Upper lobe of right lung (tissue), 1 donor: ENCODE data around the gene ADD1. TPM values are rescaled to one million over a fixed set of nuclear protein-coding genes. Genes with fewer than 3 reads are reported as not detected.

Experiments
- ATAC-seq: fragments of 200-7000 bp; cut with Tn5 transposase; one replicate; pipeline ENCODE4 v1.9.1; 2020; ENCODE audit warnings: mild to moderate bottlenecking, moderate library complexity
- DNase-seq: peaks from one replicate; pipeline ENCODE4 v3.0.0-alpha.2; 2020
- H3K27ac ChIP-seq: fragments of 200-600 bp; one replicate; pipeline ENCODE4 v1.8.0; 2022
- H3K27me3 ChIP-seq: fragments of 200-600 bp; one replicate; pipeline ENCODE4 v1.8.0; 2022; ENCODE audit warnings: mild to moderate bottlenecking
- H3K36me3 ChIP-seq: fragments of 200-600 bp; one replicate; pipeline ENCODE4 v1.8.0; 2022
- H3K4me1 ChIP-seq: fragments of 200-600 bp; one replicate; pipeline ENCODE4 v1.8.0; 2022
- H3K4me3 ChIP-seq: fragments of 200-600 bp; one replicate; pipeline ENCODE4 v1.8.0; 2022; ENCODE audit warnings: mild to moderate bottlenecking
- H3K9me3 ChIP-seq: fragments of 200-600 bp; one replicate; pipeline ENCODE4 v1.8.0; 2022
- intact Hi-C: fragments of 100-400 bp; cut with DNase I; formaldehyde crosslinking; loops from one replicate; pipeline ENCODE4 v1.11.0; 2022
- total RNA-seq: library from RNA; stranded (reverse); fragmentation: NEBNext Ultra II Directional; extraction: Animal tissue kit (Norgen Biotek cat#: 25700); gene quantifications from one replicate; pipeline ENCODE4 v1.2.1, GENCODE V29; 2021
- TF ChIP-seq, protein P1 (sequence below): fragments of 200-600 bp; IDR thresholded peaks from one replicate; pipeline ENCODE4 v1.8.0; 2022; ENCODE audit warnings: antibody characterized with exemption
- donor health status: DM: no; HTN: yes; CAD: no; lungs with severe emphysema.

Gene ADD1
- total RNA-seq, 1 donor from 2014 or later = 286 TPM

DNA sequence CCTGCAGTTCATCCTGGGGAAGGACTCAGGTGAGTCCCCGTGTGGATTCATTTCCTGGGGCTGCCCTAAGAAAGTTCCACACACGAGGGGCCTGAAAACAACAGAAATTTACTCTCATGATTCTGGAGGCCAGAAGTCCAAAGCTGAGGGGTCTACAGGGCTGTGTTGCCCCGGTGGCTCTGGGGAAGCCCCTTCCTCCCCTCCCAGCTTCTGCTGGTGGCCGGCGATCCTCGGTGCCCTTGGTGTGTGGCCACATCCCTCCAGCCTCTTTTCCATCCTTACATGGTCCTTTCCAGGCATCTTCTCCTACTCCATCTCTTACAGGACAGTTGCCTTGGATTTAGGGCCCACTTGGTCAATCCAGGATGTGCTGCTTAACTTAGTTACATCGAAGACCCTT lies 35.6 kb upstream of the ADD1 start:
- H3K27ac ChIP-seq = peak overlapping the region; percentile 85
- no peaks in the 10 kb centered on the region for H3K27me3 ChIP-seq
- DNase-seq (no peak), ATAC-seq (no peak)
- no peaks in the 10 kb centered on the region for H3K9me3 ChIP-seq
- H3K4me1 ChIP-seq = peaks cover 79% of the 10 kb centered on the region
- TF ChIP-seq, protein P1, sequence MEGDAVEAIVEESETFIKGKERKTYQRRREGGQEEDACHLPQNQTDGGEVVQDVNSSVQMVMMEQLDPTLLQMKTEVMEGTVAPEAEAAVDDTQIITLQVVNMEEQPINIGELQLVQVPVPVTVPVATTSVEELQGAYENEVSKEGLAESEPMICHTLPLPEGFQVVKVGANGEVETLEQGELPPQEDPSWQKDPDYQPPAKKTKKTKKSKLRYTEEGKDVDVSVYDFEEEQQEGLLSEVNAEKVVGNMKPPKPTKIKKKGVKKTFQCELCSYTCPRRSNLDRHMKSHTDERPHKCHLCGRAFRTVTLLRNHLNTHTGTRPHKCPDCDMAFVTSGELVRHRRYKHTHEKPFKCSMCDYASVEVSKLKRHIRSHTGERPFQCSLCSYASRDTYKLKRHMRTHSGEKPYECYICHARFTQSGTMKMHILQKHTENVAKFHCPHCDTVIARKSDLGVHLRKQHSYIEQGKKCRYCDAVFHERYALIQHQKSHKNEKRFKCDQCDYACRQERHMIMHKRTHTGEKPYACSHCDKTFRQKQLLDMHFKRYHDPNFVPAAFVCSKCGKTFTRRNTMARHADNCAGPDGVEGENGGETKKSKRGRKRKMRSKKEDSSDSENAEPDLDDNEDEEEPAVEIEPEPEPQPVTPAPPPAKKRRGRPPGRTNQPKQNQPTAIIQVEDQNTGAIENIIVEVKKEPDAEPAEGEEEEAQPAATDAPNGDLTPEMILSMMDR = no peak
- H3K36me3 ChIP-seq = no peaks in the 10 kb centered on the region
- no peak overlapping the region for H3K4me3 ChIP-seq
- intact Hi-C loops = no loop called here

DNA sequence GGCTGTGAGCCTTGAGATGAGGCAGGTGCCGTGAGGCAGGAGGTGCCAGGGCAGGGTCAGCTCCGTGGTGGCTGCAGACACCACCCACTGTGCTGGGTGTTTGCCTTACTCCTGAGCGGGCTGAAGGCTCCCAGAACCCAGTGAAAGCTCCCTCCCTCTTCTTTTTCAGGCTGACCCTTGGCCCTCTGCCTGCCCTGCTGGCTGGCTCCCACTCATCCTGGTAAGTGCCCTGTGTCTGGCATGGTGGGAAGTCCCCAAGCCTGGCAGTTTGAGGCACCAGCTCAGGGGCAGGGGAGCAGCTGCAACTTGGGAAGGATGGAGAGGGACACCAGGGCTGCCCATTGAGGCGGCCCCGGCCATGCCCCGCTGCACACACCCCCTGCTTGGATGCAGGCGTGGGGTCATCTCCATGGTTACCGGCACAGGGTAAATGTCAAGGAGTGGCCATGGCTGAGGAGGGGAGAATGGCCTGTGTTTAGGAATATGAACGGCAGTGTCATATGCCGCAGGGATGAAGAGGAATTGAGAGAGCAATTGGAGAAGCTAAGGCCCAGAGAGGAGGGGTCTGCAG lies 33.9 kb upstream of the ADD1 start:
- peaks cover 75% of the 10 kb centered on the region for H3K4me1 ChIP-seq
- DNase-seq (no peak), ATAC-seq (no peak)
- intact Hi-C loops = no loop called here
- H3K27me3 ChIP-seq = no peaks in the 10 kb centered on the region
- H3K4me3 ChIP-seq = no peak overlapping the region
- peak overlapping the region; percentile 90 for H3K27ac ChIP-seq
- TF ChIP-seq, protein P1 = no peak
- no peaks in the 10 kb centered on the region for H3K9me3 ChIP-seq
- no peaks in the 10 kb centered on the region for H3K36me3 ChIP-seq

DNA sequence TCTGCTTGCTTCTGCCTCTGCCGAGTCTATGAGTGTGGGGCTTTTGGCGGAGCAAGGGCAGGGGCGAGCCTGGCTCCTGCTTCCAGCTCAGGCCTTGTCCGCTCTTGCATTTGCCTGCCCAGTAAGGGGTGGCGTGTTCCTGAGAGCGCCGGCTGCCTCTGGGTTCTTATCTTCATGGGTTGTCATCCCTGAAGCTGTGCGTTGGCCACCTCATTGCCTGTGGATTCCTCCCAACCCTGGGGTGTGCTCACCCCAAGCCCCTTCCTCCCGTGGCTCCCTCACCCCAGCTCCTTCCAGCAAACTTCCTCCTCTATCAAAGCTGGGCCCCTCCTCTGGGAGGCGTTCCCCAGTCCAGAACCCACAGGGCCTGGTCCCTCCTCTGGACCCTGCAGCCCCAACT lies 33.3 kb upstream of the ADD1 start:
- intact Hi-C loops = no loop called here
- H3K4me1 ChIP-seq = peaks cover 74% of the 10 kb centered on the region
- no peaks in the 10 kb centered on the region for H3K9me3 ChIP-seq
- no peaks in the 10 kb centered on the region for H3K27me3 ChIP-seq
- DNase-seq = no peak
- TF ChIP-seq, protein P1 = no peak
- H3K4me3 ChIP-seq = no peak overlapping the region
- peak overlapping the region; percentile 90 for H3K27ac ChIP-seq
- ATAC-seq = no peak
- H3K36me3 ChIP-seq = no peaks in the 10 kb centered on the region

DNA sequence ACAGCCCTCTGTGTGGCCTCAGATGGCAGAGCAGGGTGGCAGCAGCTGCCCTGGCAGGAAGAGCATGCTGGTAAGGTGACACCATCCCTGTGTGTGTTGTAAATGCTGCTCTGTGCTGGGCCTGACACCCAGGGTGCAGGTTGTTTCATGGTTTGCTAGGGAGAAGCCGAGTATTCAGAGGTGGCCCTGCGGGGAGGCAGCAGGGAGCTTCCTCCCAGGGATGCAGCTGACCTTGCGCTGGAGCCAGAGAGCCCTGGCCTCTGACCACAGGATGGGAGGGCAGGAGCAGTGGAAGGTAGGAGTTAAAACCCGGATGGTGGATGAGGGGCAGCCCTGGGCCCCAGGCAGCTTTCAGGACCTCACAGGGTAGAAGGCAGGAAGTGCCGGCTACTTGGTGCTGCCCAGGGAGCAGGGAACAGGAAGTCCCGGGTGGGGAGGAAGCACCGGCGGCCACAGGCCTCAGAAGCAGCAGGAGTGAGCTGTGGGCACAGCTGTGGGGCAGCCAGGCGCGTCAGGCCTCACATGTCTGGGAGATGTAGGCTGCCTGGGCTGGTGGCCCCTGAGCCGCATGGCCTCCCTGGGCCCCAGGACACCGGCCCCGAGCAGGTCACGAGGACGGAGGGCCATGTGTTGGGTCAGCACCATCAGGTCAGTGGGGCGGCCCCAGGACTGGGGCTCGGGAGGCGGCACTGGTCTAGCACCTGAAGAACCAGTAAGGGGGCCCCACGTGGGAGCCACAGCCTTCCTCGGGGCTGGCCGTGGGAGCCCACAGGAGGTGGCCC lies 31.6 kb upstream of the ADD1 start:
- peak overlapping the region; percentile 90 for H3K27ac ChIP-seq
- DNase-seq = peak; percentile 90
- intact Hi-C loops = no loop called here

DNA sequence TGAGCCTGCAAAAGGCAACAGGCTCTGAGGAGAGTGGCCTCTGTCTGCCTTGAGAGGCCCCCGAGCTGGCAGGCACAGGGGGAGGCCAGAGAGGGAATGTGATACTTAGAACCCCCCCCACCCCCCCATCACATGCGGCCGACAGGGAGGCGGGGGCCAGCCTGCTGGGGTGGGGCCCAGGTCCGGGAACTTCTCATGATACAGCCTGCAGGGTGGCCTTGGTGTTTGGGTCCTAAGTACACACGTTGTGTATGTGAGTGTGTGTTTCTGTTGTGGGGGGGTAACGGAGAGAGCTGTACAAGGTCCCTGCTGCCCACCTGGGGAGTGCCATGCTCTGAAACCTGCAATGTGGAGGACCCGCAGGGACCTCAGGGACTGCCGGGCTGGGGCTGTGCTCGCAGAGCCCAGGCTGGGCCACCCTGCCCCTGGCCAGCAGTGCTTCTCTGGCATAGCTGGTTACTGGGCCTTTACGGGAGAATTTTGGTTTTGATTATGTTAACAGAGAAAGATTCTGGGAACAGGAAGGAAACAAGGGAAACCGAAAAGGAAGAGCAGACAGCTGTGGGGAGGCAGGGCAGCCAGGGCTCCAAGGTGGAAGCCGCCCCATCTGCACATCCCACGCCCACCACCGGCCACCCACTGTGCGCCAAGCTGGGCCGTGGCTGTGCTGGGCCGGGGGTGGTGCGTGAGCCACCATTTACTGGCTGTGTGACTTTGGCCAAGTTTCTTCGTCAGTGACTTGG lies 30.9 kb upstream of the ADD1 start:
- intact Hi-C loops = no loop called here
- Histone ChIP-seq H3K27me3 (no peaks in the 10 kb centered on the region), H3K4me3 (peak overlapping the region; percentile 62), H3K27ac (peak overlapping the region; percentile 90), H3K9me3 (no peaks in the 10 kb centered on the region), H3K4me1 (peaks cover 63% of the 10 kb centered on the region), H3K36me3 (no peaks in the 10 kb centered on the region)
- ATAC-seq (peak; percentile 2), DNase-seq (no peak)
- TF ChIP-seq, protein P1 = no peak

More for the DNA sequence above, 31.6 kb upstream of the ADD1 start:
- no peaks in the 10 kb centered on the region for H3K27me3 ChIP-seq
- no peaks in the 10 kb centered on the region for H3K36me3 ChIP-seq
- ATAC-seq = peak; percentile 85
- H3K4me1 ChIP-seq = peaks cover 63% of the 10 kb centered on the region
- H3K9me3 ChIP-seq = no peaks in the 10 kb centered on the region
- TF ChIP-seq, protein P1 = no peak
- H3K4me3 ChIP-seq = peak overlapping the region; percentile 62
